Liver (tissue), 9 donors: ENCODE data around the gene METTL21A. TPM values are rescaled to one million over a fixed set of nuclear protein-coding genes. Genes with fewer than 3 reads are reported as not detected.

Experiments
- DNase-seq: peaks from one replicate; pipeline ENCODE4 v3.0.0-alpha.2; 2017; ENCODE audit warnings: low spot score
- H3K27ac ChIP-seq, 2 donors: one replicate each; pipeline ENCODE4 v1.7.0; 2013; ENCODE audit warnings: inconsistent platforms in 2 of 2, low read length in 2 of 2, control low read depth in 1 of 2, low read depth in 1 of 2, mild to moderate bottlenecking in 1 of 2
- H3K27me3 ChIP-seq, 4 donors: one replicate each; pipeline versions ENCODE4 v1.6.1 to v1.7.0; 2013; ENCODE audit warnings: low read length in 3 of 4, inconsistent platforms in 1 of 4, mild to moderate bottlenecking in 1 of 4, moderate library complexity in 1 of 4; ENCODE audit not compliant: control insufficient read depth in 4 of 4, insufficient read depth in 4 of 4
- H3K36me3 ChIP-seq, 4 donors: one replicate each; pipeline versions ENCODE4 v1.6.1 to v1.7.0; 2013; ENCODE audit warnings: low read length in 3 of 4, mild to moderate bottlenecking in 3 of 4, low read depth in 1 of 4, moderate library complexity in 1 of 4; ENCODE audit not compliant: control insufficient read depth in 4 of 4, insufficient read depth in 3 of 4
- H3K4me1 ChIP-seq, 4 donors: one replicate each; pipeline versions ENCODE4 v1.6.1 to v1.7.0; 2013; ENCODE audit warnings: low read length in 3 of 4, mild to moderate bottlenecking in 3 of 4, moderate library complexity in 1 of 4; ENCODE audit not compliant: control insufficient read depth in 4 of 4, insufficient read depth in 4 of 4
- H3K4me3 ChIP-seq, 3 donors: one replicate each; pipeline versions ENCODE4 v1.6.1 to v1.7.0; 2013; ENCODE audit warnings: low read length in 3 of 3, control low read depth in 1 of 3, low read depth in 1 of 3, mild to moderate bottlenecking in 1 of 3
- H3K9ac ChIP-seq, 2 donors: one replicate each; pipeline ENCODE4 v1.7.0; 2013; ENCODE audit warnings: low read length in 2 of 2, mild to moderate bottlenecking in 2 of 2, moderate library complexity in 2 of 2, control low read depth in 1 of 2, low read depth in 1 of 2
- H3K9me3 ChIP-seq, 4 donors: one replicate each; pipeline versions ENCODE4 v1.6.1 to v1.7.0; 2013; ENCODE audit warnings: low read length in 3 of 4; ENCODE audit not compliant: control insufficient read depth in 4 of 4
- EGR1 ChIP-seq, 2 donors: IDR thresholded peaks; 2 replicates each; pipeline ENCODE4 v1.6.1; 2016 to 2018; ENCODE audit warnings: antibody characterized with exemption in 2 of 2, low read depth in 2 of 2
- FOXA1 ChIP-seq: IDR thresholded peaks from 2 replicates; pipeline ENCODE4 v1.6.1; 2016; ENCODE audit warnings: antibody characterized with exemption
- FOXA2 ChIP-seq: IDR thresholded peaks from 2 replicates; pipeline ENCODE4 v1.6.1; 2016; ENCODE audit warnings: antibody characterized with exemption
- GABPA ChIP-seq, 2 donors: IDR thresholded peaks in 1 of 2; conservative IDR thresholded peaks in 1 of 2; 2 replicates each; pipeline ENCODE4 v1.6.1; 2016; ENCODE audit warnings: antibody characterized with exemption in 2 of 2, mild to moderate bottlenecking in 1 of 2, moderate library complexity in 1 of 2
- HNF4A ChIP-seq, 2 donors: conservative IDR thresholded peaks; 2 replicates each; pipeline ENCODE4 v1.6.1; 2016; ENCODE audit warnings: antibody characterized with exemption in 2 of 2, mild to moderate bottlenecking in 2 of 2
- HNF4G ChIP-seq: IDR thresholded peaks from 2 replicates; pipeline ENCODE4 v1.6.1; 2016; ENCODE audit warnings: antibody characterized with exemption
- JUND ChIP-seq, 2 donors: IDR thresholded peaks; 2 replicates each; pipeline ENCODE4 v1.6.1; 2016; ENCODE audit warnings: antibody characterized with exemption in 2 of 2
- NR2F2 ChIP-seq: IDR thresholded peaks from 2 replicates; pipeline ENCODE4 v1.6.1; 2016; ENCODE audit warnings: antibody characterized with exemption
- RAD21 ChIP-seq, 2 donors: IDR thresholded peaks; 2 replicates each; pipeline ENCODE4 v1.6.1; 2016; ENCODE audit warnings: antibody characterized with exemption in 2 of 2, mild to moderate bottlenecking in 2 of 2
- RXRA ChIP-seq, 2 donors: IDR thresholded peaks; 2 replicates each; pipeline ENCODE4 v1.6.1; 2017 to 2018; ENCODE audit warnings: antibody characterized with exemption in 2 of 2, mild to moderate bottlenecking in 1 of 2
- SP1 ChIP-seq: IDR thresholded peaks from 2 replicates; pipeline ENCODE4 v1.6.1; 2018; ENCODE audit warnings: antibody characterized with exemption, mild to moderate bottlenecking
- TAF1 ChIP-seq: conservative IDR thresholded peaks from 2 replicates; pipeline ENCODE4 v1.6.1; 2016; ENCODE audit warnings: antibody characterized with exemption, mild to moderate bottlenecking
- YY1 ChIP-seq: IDR thresholded peaks from 2 replicates; pipeline ENCODE4 v1.6.1; 2016; ENCODE audit warnings: antibody characterized with exemption, mild to moderate bottlenecking
- WGBS: extraction: QIAGEN DNeasy Blood & Tissue Kit; methylation state at CpG from one replicate; pipeline ENCODE4 v1.1.7; 2013; 5-methylcytosine and 5-hydroxymethylcytosine counted together
- polyA plus RNA-seq, 2 donors: library from polyadenylated mRNA; stranded (reverse) in 1 of 2; unstranded in 1 of 2; fragments of 200-250 nt in 1 of 2; fragments of >200 nt in 1 of 2; fragmentation: Nextera tagmentation in 1 of 2; extraction: Ambion mirVana in 1 of 2; gene quantifications; one replicate each; pipeline versions ENCODE4 v1.2.1 to v1.2.3, GENCODE V29; 2013 to 2015
- total RNA-seq, 2 donors: library from RNA; depleted of rRNA; stranded (reverse); fragments of >200 nt; gene quantifications; one replicate each; pipeline ENCODE4 v1.2.3, GENCODE V29; 2014
- TF ChIP-seq, protein P1 (sequence below): IDR thresholded peaks from 2 replicates; pipeline ENCODE4 v1.6.1; 2016; ENCODE audit warnings: antibody characterized with exemption
- TF ChIP-seq, protein P2 (sequence below): IDR thresholded peaks from 2 replicates; pipeline ENCODE4 v1.6.1; 2016; ENCODE audit warnings: antibody characterized with exemption
- TF ChIP-seq, protein P3 (sequence below): IDR thresholded peaks from 2 replicates; pipeline ENCODE4 v1.6.1; 2016; ENCODE audit warnings: antibody characterized with exemption, mild to moderate bottlenecking
- TF ChIP-seq, protein P4 (sequence below): fragments of 150-350 bp; IDR thresholded peaks from 2 replicates; pipeline ENCODE4 v1.5.1; 2017; ENCODE audit warnings: improper control_type of control experiment, low read depth, low read length; ENCODE audit not compliant: missing input control
- TF ChIP-seq, protein P5 (sequence below): IDR thresholded peaks from 2 replicates; pipeline ENCODE4 v1.6.1; 2016; ENCODE audit warnings: antibody characterized with exemption
- donor health status: healthy.
- donor health status: healthy.
- donor health status: healthy.
- donor health status: healthy.
- donor health status: healthy.

The METTL21A gene
- total RNA-seq, result 10 to 100 TPM; 13.4 to 27.4 TPM
- polyA plus RNA-seq, result 10 to 100 TPM; 10.0 to 11.3 TPM

DNA sequence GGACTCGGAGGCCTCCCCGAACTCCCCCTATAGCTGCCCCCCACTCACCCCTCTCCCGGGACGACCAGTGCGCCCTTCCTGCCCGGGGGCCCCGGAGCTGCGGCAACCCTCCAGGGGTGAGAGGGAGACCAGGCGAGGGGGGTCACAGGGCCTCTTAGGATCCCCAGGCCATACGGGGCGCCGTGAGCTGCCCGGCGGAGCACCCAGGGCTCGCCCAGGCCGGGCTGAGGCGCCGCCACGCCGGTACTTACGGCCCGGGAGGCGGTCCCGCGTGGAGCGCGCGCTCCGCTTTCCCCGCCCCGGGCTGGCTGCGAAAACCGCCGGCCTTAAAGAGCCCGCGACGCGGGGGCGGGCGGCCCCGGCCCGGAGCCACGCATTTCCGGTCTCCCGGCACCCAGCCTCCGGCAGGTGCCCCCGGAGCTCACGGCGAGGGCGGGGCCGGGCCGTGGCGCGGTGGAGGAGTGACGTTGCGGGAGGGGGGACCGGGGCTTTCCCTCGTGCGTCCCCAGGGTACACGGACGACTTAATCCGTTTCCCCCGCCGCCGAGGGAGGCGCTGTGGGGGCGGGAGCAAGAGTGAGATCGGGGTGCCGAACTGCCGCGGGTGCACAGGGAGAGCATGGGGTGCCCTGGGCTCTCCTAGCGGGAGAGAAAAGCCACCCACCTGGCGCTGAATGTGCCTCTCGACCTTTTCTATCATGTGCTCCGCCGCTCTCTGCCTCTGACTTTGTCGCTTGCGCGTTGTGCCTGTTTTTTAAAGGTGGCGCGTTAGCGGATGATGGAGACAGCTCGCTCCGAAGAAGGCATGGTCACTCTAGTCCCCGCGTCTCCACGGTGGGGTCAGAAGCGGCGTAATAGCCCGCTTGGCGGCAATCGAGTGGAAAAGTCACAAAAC, at the start of gene METTL21A:
METTL21A (minus strand) TSS at position 381 of the 894 bp plus-strand sequence. CDS start 1,019 bp downstream, outside the sequence.
- peak within 1 kb of the TSS; percentile 96 to 99 for H3K9ac ChIP-seq
- peak within 1 kb of the TSS; percentile 94 to 98 for H3K27ac ChIP-seq
- peaks cover 0 to 6% (median 4%) of the 10 kb centered on the region in 4 donors for H3K36me3 ChIP-seq
- DNase-seq, result peak; percentile 88
- WGBS, result under 1% methylated on average over 92 of the region's 92 CpGs
- no peaks in the 10 kb centered on the region for H3K9me3 ChIP-seq
- H3K4me1 ChIP-seq, result peaks cover 0 to 14% (median 10%) of the 10 kb centered on the region in 4 donors
- TF ChIP-seq RXRA (IDR thresholded peaks at IDR 0.05), result peak in 1 of 2 donors; percentile 8
- no peak for TF ChIP-seq JUND (IDR thresholded peaks at IDR 0.05)
- peak; percentile 3 to 30 for TF ChIP-seq RAD21 (IDR thresholded peaks at IDR 0.05)
- TF ChIP-seq YY1, result peak; percentile 62
- TF ChIP-seq, protein P1, sequence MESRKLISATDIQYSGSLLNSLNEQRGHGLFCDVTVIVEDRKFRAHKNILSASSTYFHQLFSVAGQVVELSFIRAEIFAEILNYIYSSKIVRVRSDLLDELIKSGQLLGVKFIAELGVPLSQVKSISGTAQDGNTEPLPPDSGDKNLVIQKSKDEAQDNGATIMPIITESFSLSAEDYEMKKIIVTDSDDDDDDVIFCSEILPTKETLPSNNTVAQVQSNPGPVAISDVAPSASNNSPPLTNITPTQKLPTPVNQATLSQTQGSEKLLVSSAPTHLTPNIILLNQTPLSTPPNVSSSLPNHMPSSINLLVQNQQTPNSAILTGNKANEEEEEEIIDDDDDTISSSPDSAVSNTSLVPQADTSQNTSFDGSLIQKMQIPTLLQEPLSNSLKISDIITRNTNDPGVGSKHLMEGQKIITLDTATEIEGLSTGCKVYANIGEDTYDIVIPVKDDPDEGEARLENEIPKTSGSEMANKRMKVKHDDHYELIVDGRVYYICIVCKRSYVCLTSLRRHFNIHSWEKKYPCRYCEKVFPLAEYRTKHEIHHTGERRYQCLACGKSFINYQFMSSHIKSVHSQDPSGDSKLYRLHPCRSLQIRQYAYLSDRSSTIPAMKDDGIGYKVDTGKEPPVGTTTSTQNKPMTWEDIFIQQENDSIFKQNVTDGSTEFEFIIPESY, result no peak
- TF ChIP-seq, protein P2, sequence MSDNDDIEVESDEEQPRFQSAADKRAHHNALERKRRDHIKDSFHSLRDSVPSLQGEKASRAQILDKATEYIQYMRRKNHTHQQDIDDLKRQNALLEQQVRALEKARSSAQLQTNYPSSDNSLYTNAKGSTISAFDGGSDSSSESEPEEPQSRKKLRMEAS, result no peak
- no peak for TF ChIP-seq NR2F2
- peak; percentile 50 for TF ChIP-seq SP1
- TF ChIP-seq, protein P3, sequence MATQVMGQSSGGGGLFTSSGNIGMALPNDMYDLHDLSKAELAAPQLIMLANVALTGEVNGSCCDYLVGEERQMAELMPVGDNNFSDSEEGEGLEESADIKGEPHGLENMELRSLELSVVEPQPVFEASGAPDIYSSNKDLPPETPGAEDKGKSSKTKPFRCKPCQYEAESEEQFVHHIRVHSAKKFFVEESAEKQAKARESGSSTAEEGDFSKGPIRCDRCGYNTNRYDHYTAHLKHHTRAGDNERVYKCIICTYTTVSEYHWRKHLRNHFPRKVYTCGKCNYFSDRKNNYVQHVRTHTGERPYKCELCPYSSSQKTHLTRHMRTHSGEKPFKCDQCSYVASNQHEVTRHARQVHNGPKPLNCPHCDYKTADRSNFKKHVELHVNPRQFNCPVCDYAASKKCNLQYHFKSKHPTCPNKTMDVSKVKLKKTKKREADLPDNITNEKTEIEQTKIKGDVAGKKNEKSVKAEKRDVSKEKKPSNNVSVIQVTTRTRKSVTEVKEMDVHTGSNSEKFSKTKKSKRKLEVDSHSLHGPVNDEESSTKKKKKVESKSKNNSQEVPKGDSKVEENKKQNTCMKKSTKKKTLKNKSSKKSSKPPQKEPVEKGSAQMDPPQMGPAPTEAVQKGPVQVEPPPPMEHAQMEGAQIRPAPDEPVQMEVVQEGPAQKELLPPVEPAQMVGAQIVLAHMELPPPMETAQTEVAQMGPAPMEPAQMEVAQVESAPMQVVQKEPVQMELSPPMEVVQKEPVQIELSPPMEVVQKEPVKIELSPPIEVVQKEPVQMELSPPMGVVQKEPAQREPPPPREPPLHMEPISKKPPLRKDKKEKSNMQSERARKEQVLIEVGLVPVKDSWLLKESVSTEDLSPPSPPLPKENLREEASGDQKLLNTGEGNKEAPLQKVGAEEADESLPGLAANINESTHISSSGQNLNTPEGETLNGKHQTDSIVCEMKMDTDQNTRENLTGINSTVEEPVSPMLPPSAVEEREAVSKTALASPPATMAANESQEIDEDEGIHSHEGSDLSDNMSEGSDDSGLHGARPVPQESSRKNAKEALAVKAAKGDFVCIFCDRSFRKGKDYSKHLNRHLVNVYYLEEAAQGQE, result no peak
- TF ChIP-seq GABPA (IDR thresholded peaks at IDR 0.05 in 1 of 2, conservative IDR thresholded peaks at IDR 0.05 in 1 of 2), result peak; percentile 36 to 84
- peak in 1 of 2 donors; percentile 3 for TF ChIP-seq HNF4A (conservative IDR thresholded peaks at IDR 0.05)
- TF ChIP-seq, protein P4, sequence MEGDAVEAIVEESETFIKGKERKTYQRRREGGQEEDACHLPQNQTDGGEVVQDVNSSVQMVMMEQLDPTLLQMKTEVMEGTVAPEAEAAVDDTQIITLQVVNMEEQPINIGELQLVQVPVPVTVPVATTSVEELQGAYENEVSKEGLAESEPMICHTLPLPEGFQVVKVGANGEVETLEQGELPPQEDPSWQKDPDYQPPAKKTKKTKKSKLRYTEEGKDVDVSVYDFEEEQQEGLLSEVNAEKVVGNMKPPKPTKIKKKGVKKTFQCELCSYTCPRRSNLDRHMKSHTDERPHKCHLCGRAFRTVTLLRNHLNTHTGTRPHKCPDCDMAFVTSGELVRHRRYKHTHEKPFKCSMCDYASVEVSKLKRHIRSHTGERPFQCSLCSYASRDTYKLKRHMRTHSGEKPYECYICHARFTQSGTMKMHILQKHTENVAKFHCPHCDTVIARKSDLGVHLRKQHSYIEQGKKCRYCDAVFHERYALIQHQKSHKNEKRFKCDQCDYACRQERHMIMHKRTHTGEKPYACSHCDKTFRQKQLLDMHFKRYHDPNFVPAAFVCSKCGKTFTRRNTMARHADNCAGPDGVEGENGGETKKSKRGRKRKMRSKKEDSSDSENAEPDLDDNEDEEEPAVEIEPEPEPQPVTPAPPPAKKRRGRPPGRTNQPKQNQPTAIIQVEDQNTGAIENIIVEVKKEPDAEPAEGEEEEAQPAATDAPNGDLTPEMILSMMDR, result peak; percentile 43
- TF ChIP-seq FOXA2, result no peak
- TF ChIP-seq, protein P5, sequence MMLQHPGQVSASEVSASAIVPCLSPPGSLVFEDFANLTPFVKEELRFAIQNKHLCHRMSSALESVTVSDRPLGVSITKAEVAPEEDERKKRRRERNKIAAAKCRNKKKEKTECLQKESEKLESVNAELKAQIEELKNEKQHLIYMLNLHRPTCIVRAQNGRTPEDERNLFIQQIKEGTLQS, result no peak
- TF ChIP-seq HNF4G, result no peak
- TF ChIP-seq EGR1 (IDR thresholded peaks at IDR 0.05; ENCODE audit: low read depth in 2 of 2), result peak; percentile 87 to 98
- no peak for TF ChIP-seq FOXA1
- no peak for TF ChIP-seq TAF1
- peak within 1 kb of the TSS; percentile 76 to 95 (median 88) for H3K4me3 ChIP-seq
- H3K27me3 ChIP-seq, result no peaks in the 10 kb centered on the region
